A673 (cell line): ENCODE data around the gene C19orf73. TPM values are rescaled to one million over a fixed set of nuclear protein-coding genes. Genes with fewer than 3 reads are reported as not detected.

Experiments used
- BruUV-seq: library from RNA; stranded (reverse); fragments of 400-500 nt; replicated peaks from 2 replicates; lab custom pipeline; 2021; lab: Mats Ljungman, UMichigan
- CTCF ChIA-PET: fragments of 300-600 bp; sonication (Branson Sonifier 250); formaldehyde crosslinking; loops from one replicate; lab custom pipeline; 2022; ENCODE audit warnings: antibody characterized with exemption; lab: Charles Lee
- POLR2A ChIA-PET: fragments of 300-600 bp; sonication (Branson Sonifier 250); formaldehyde crosslinking; loops from one replicate; lab custom pipeline; 2022; ENCODE audit warnings: antibody characterized with exemption; ENCODE audit not compliant: low non-redundant PET; lab: Charles Lee
- DNase-seq: peaks from one replicate; pipeline ENCODE4 v3.0.0-alpha.2; 2015; ENCODE audit warnings: low spot score
- H3K27ac ChIP-seq: fragments of 200-600 bp; sonication (generic); 2 replicates; pipeline ENCODE4 v1.5.1; 2016; ENCODE audit warnings: mixed run types, low read depth, mild to moderate bottlenecking, mixed read lengths, antibody characterized with exemption, low read length; ENCODE audit not compliant: poor library complexity, severe bottlenecking
- H3K27me3 ChIP-seq: fragments of 200-600 bp; sonication (generic); replicated peaks from 2 replicates; pipeline ENCODE4 v1.6.1; 2017; ENCODE audit warnings: mixed run types, low read depth, mild to moderate bottlenecking, mixed read lengths, antibody characterized with exemption, low read length; ENCODE audit not compliant: insufficient read depth, poor library complexity
- H3K36me3 ChIP-seq: fragments of 200-600 bp; sonication (generic); 2 replicates; pipeline ENCODE4 v1.6.1; 2016; ENCODE audit warnings: mixed run types, mild to moderate bottlenecking, mixed read lengths, antibody characterized with exemption, low read length; ENCODE audit not compliant: insufficient read depth, poor library complexity, severe bottlenecking
- H3K4me1 ChIP-seq: fragments of 200-600 bp; sonication (generic); 2 replicates; pipeline ENCODE4 v1.6.1; 2017; ENCODE audit warnings: mixed run types, mild to moderate bottlenecking, mixed read lengths, antibody characterized with exemption, low read length; ENCODE audit not compliant: insufficient read depth, poor library complexity, severe bottlenecking
- H3K4me3 ChIP-seq: fragments of 200-600 bp; sonication (generic); 2 replicates; pipeline ENCODE4 v1.5.1; 2016; ENCODE audit warnings: low read depth, mixed run types, mild to moderate bottlenecking, mixed read lengths, low read length; ENCODE audit not compliant: poor library complexity, severe bottlenecking
- H3K9me3 ChIP-seq: fragments of 200-600 bp; sonication (generic); 2 replicates; pipeline ENCODE4 v1.6.1; 2016; ENCODE audit warnings: mixed run types, low read depth, mild to moderate bottlenecking, mixed read lengths, antibody characterized with exemption, low read length; ENCODE audit not compliant: poor library complexity, severe bottlenecking
- EZH2 ChIP-seq: fragments of 200-600 bp; sonication (generic); IDR thresholded peaks from 2 replicates; pipeline ENCODE4 v1.6.1; 2017; ENCODE audit warnings: borderline replicate concordance, low read depth, mild to moderate bottlenecking, mixed read lengths, antibody characterized with exemption, low read length; ENCODE audit not compliant: poor library complexity, severe bottlenecking
- intact Hi-C: fragments of 100-400 bp; cut with micrococcal nuclease; formaldehyde crosslinking; loops from one replicate; pipeline ENCODE4 v1.10.0; 2022; ENCODE audit not compliant: unreplicated experiment
- total RNA-seq: library from RNA; stranded (reverse); gene quantifications from 2 replicates; pipeline ENCODE4 v1.2.3, GENCODE V29; 2021
- TF ChIP-seq, protein P1 (sequence below): fragments of 300-800, 200-600 bp; sonication (generic); conservative IDR thresholded peaks from 2 replicates; pipeline ENCODE4 v1.5.1; 2017; ENCODE audit warnings: low read depth, mild to moderate bottlenecking, antibody characterized with exemption, low read length, moderate library complexity, mixed read lengths

Gene C19orf73
- total RNA-seq, 1 experiment from 2014 or later: 1.7 TPM

GRCh38 chr19:49160450-49161189, 41.7 kb upstream of the C19orf73 start:
- Histone ChIP-seq H3K4me3 (no peak overlapping the region), H3K27me3 (no peaks in the 10 kb centered on the region), H3K36me3 (peaks cover 3% of the 10 kb centered on the region), H3K4me1 (peaks cover 7% of the 10 kb centered on the region), H3K27ac (no peak overlapping the region), H3K9me3 (no peaks in the 10 kb centered on the region)
- no peak for TF ChIP-seq EZH2
- TF ChIP-seq, protein P1, sequence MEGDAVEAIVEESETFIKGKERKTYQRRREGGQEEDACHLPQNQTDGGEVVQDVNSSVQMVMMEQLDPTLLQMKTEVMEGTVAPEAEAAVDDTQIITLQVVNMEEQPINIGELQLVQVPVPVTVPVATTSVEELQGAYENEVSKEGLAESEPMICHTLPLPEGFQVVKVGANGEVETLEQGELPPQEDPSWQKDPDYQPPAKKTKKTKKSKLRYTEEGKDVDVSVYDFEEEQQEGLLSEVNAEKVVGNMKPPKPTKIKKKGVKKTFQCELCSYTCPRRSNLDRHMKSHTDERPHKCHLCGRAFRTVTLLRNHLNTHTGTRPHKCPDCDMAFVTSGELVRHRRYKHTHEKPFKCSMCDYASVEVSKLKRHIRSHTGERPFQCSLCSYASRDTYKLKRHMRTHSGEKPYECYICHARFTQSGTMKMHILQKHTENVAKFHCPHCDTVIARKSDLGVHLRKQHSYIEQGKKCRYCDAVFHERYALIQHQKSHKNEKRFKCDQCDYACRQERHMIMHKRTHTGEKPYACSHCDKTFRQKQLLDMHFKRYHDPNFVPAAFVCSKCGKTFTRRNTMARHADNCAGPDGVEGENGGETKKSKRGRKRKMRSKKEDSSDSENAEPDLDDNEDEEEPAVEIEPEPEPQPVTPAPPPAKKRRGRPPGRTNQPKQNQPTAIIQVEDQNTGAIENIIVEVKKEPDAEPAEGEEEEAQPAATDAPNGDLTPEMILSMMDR: no peak
- intact Hi-C loops: no loop called here
- no peak for DNase-seq
- BruUV-seq: no TSS peak
- CTCF ChIA-PET: no interaction called here
- POLR2A ChIA-PET: interaction anchor here (0.6 kb wide), 1 partner anchor 15 kb away, joined by 6 read pairs; no protein-coding TSS in a partner anchor

DNA sequence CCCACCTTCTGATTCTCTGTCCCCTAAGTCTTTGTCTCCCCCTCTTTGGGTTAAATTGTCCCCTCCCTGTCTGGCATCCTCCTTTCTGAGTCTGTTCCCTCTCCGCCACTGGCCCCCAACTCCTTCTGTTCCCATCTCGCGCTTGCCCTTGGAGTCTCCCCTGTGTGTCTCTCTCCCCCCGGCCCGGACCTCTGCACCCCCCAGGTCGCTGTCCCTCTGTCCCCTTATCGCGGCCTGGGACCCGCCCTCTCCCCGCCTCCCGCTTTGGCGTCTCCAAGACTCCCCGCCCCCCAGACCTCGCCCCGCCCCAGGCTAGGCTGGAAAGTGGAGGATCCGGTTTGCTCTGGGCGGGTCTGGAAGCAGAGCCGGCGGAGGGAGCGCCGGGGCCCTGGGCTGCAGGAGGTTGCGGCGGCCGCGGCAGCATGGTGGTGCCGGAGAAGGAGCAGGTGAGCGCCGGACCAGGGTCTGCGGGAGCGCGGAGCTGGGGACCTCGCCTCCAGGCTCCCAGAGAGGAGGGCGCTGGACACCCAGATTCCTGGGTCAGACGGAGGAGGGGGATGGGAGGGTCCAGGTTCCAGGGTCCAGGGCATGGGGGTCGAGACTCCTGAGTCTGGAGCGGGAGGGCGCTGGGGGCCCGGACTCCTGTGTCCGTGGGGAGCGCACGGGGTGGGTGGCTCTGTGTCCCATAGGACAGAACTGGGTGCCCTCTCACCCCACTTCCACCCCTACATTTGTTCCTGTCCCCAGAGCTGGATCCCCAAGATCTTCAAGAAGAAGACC, 38.7 kb upstream of the C19orf73 start, which contains the start of gene TRPM4:
TSS of gene TRPM4 (plus strand) at position 348 of the 780 bp plus-strand sequence. CDS start at position 423, 75 bp downstream.
- intact Hi-C loops: no loop called here
- peak; percentile 93 for DNase-seq
- no peaks in the 10 kb centered on the region for H3K27me3 ChIP-seq
- peaks cover 7% of the 10 kb centered on the region for H3K4me1 ChIP-seq
- no TSS peak for BruUV-seq
- POLR2A ChIA-PET: no interaction called here
- CTCF ChIA-PET: no interaction called here
- no peaks in the 10 kb centered on the region for H3K9me3 ChIP-seq
- no peak for TF ChIP-seq EZH2
- TF ChIP-seq, protein P1: no peak
- H3K4me3 ChIP-seq: peak within 1 kb of the TSS; percentile 99
- peaks cover 3% of the 10 kb centered on the region for H3K36me3 ChIP-seq
- H3K27ac ChIP-seq: peak within 1 kb of the TSS; percentile 73

DNA sequence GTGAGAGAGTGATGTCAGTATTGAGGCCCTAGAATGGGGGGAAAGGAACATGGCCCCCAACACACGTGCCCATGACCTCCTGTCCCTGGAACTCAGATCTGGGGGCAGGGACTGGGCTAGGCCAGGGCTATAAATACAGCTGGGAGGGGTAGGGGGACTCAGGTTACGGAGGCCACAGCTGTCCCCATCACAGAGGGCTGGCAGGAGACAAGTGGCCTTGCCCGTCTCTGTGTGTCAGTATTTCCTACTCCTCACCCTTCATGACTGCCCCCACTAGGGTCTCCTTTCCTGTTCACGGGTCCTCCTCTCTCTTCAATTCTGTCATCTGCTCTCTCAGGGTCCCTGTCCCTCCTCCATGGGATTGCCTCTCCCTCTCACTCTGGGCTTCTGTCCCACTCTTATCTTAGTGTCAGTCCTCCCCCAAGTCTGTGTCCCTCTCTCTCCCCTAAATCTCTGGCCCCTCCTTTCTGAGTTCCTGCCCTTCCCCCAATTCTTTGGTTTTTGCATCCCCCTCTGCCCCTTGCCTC, 36.9 kb upstream of the C19orf73 start:
- Histone ChIP-seq H3K4me1 (peaks cover 19% of the 10 kb centered on the region), H3K27me3 (no peaks in the 10 kb centered on the region), H3K36me3 (peaks cover 3% of the 10 kb centered on the region), H3K4me3 (no peak overlapping the region), H3K9me3 (no peaks in the 10 kb centered on the region), H3K27ac (no peak overlapping the region)
- BruUV-seq: no TSS peak
- intact Hi-C loops: no loop called here
- no peak for DNase-seq
- CTCF ChIA-PET: no interaction called here
- POLR2A ChIA-PET: no interaction called here
- TF ChIP-seq, protein P1: no peak
